ENCODE measurements around the gene SAMD4A. TPM values are rescaled to one million over a fixed set of nuclear protein-coding genes. Genes with fewer than 3 reads are reported as not detected.

SAMD4A gene
- polyA plus RNA-seq (2012; ENCODE audit: insufficient read depth, insufficient read length, low read depth), result 0.56 TPM

- H3K4me1 ChIP-seq, result peaks cover 2% of the 10 kb centered on the region; the same call in 1 of the 2 replicates
- DNase-seq, result peak; percentile 70
- H3K27me3 ChIP-seq, result peaks cover 41% of the 10 kb centered on the region
- peak within 1 kb of the TSS; percentile 64 for H3K4me3 ChIP-seq (ENCODE audit: low read depth, low read length)
- no peaks in the 10 kb centered on the region for H3K36me3 ChIP-seq
- TF ChIP-seq, protein P1, sequence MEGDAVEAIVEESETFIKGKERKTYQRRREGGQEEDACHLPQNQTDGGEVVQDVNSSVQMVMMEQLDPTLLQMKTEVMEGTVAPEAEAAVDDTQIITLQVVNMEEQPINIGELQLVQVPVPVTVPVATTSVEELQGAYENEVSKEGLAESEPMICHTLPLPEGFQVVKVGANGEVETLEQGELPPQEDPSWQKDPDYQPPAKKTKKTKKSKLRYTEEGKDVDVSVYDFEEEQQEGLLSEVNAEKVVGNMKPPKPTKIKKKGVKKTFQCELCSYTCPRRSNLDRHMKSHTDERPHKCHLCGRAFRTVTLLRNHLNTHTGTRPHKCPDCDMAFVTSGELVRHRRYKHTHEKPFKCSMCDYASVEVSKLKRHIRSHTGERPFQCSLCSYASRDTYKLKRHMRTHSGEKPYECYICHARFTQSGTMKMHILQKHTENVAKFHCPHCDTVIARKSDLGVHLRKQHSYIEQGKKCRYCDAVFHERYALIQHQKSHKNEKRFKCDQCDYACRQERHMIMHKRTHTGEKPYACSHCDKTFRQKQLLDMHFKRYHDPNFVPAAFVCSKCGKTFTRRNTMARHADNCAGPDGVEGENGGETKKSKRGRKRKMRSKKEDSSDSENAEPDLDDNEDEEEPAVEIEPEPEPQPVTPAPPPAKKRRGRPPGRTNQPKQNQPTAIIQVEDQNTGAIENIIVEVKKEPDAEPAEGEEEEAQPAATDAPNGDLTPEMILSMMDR (IDR thresholded peaks at IDR 0.05; ENCODE audit: low read depth, low read length), result peak; percentile 19; the same call in 1 of the 2 replicates
- H3K9me3 ChIP-seq, result no peaks in the 10 kb centered on the region
These were observed at the start of gene SAMD4A for GRCh38 chr14:54566410-54567223. SAMD4A (plus strand) TSS chr14:54567128; CDS start chr14:54567917, 789 bp downstream.

- Histone ChIP-seq H3K4me3 (ENCODE audit: low read depth, low read length) (no peak overlapping the region), H3K27me3 (no peaks in the 10 kb centered on the region), H3K4me1 (peaks cover 1% of the 10 kb centered on the region), H3K9me3 (no peaks in the 10 kb centered on the region), H3K36me3 (peaks cover 10% of the 10 kb centered on the region)
- no peak for DNase-seq
- TF ChIP-seq, protein P1 (IDR thresholded peaks at IDR 0.05; ENCODE audit: low read depth, low read length), result no peak
These were observed 42.5 kb upstream of the SAMD4A start for GRCh38 chr14:54524410-54524809.

DNA sequence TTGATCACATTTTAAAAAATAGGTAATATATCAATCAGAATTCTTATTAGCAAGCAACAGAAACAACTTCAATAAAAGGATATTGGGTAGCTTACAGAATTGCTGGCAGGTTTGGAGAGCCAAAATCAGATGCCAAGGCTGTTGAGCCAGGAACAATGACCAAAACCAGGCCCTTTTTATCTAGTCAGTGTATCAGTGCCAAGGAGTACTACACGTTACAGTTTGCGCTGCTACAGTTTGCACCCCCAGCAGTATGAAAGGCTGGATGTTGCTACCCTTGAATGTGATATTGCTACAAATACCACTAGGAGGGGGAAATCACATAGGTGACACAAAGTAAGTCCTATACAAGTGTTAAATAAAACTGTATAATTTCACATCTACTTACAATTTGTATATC is 38.0 kb upstream of the SAMD4A start:
- Histone ChIP-seq H3K27me3 (no peaks in the 10 kb centered on the region), H3K9me3 (no peaks in the 10 kb centered on the region), H3K36me3 (peaks cover 5% of the 10 kb centered on the region), H3K4me3 (ENCODE audit: low read depth, low read length) (no peak overlapping the region), H3K4me1 (peaks cover 7% of the 10 kb centered on the region)
- TF ChIP-seq, protein P1 (IDR thresholded peaks at IDR 0.05; ENCODE audit: low read depth, low read length), result no peak
- DNase-seq, result no peak

DNA sequence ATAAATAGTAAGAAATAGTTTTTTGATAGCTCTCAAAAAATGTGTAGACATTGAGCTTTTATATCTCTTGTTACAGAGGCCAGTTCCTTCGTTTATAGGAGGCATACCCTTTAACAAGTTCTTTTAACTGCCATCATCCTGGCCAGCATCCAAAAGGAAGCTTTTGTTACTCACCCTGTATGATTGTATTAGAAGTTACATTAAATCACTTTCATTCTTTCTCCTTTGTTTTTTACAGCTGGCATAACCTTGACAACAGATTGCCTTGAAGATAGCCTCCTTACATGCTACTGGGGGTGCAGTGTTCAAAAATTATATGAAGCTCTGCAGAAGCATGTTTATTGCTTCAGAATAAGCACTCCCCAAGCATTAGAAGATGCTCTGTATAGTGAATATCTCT is 37.1 kb upstream of the SAMD4A start:
- DNase-seq, result peak; percentile 46
- TF ChIP-seq, protein P1 (IDR thresholded peaks at IDR 0.05; ENCODE audit: low read depth, low read length), result no peak
- no peaks in the 10 kb centered on the region for H3K9me3 ChIP-seq
- H3K36me3 ChIP-seq, result peaks cover 4% of the 10 kb centered on the region
- peaks cover 7% of the 10 kb centered on the region for H3K4me1 ChIP-seq
- H3K4me3 ChIP-seq (ENCODE audit: low read depth, low read length), result no peak overlapping the region
- H3K27me3 ChIP-seq, result no peaks in the 10 kb centered on the region

- TF ChIP-seq, protein P1 (IDR thresholded peaks at IDR 0.05; ENCODE audit: low read depth, low read length), result no peak
- Histone ChIP-seq H3K4me1 (peaks cover 7% of the 10 kb centered on the region), H3K27me3 (no peaks in the 10 kb centered on the region), H3K4me3 (ENCODE audit: low read depth, low read length) (no peak overlapping the region), H3K36me3 (no peaks in the 10 kb centered on the region), H3K9me3 (no peaks in the 10 kb centered on the region)
- DNase-seq, result no peak
These were observed 34.6 kb upstream of the SAMD4A start for GRCh38 chr14:54532111-54533012.
